Adrenal gland (tissue), 12 donors: Measurements from ENCODE around the gene GSTO2. TPM values are rescaled to one million over a fixed set of nuclear protein-coding genes. Genes with fewer than 3 reads are reported as not detected.
A peak's percentile ranks its signal among the peaks of the same experiment; 100 is the strongest.

Experiments
- DNase-seq, 7 donors: peaks; one replicate each; pipeline ENCODE4 v3.0.0-alpha.2; 2019 to 2020
- H3K27ac ChIP-seq, 5 donors: fragments of 200-600 bp; sonication (generic) in 4 of 5; 1 replicate in 3 of 5; 2 replicates in 2 of 5; pipeline versions ENCODE4 v1.5.1 to v1.8.0; 2016 to 2020; ENCODE audit warnings: mild to moderate bottlenecking in 1 of 5
- H3K27me3 ChIP-seq: fragments of 200-600 bp; 2 replicates; pipeline ENCODE4 v1.8.0; 2021
- H3K36me3 ChIP-seq, 2 donors: fragments of 200-600 bp; replicated peaks in 1 of 2; 1 replicate in 1 of 2; 2 replicates in 1 of 2; pipeline versions ENCODE4 v1.5.1 to v1.8.0; 2018 to 2022
- H3K4me1 ChIP-seq, 2 donors: fragments of 200-600 bp; replicated peaks in 1 of 2; 1 replicate in 1 of 2; 2 replicates in 1 of 2; pipeline versions ENCODE4 v1.5.1 to v1.8.0; 2018 to 2021
- H3K4me3 ChIP-seq, 4 donors: fragments of 200-600 bp; sonication (generic) in 3 of 4; one replicate each; pipeline ENCODE4 v1.5.1; 2016 to 2018
- H3K9me3 ChIP-seq, 3 donors: fragments of 200-600 bp; sonication (generic) in 1 of 3; replicated peaks in 1 of 3; 1 replicate in 2 of 3; 2 replicates in 1 of 3; pipeline versions ENCODE4 v1.5.1 to v1.8.0; 2016 to 2021
- CTCF ChIP-seq, 6 experiments: fragments of 450-650 bp in 4 of 6; fragments of 200-600 bp in 2 of 6; sonication (generic) in 1 of 6; IDR thresholded peaks; 1 replicate in 5 of 6; 2 replicates in 1 of 6; pipeline versions ENCODE4 v1.5.1 to v1.8.0; 2016 to 2021; ENCODE audit warnings: antibody characterized with exemption in 6 of 6, mild to moderate bottlenecking in 2 of 6, moderate library complexity in 1 of 6
- POLR2A ChIP-seq, 2 donors: fragments of 450-650 bp; IDR thresholded peaks; one replicate each; pipeline ENCODE4 v1.6.1; 2017; ENCODE audit warnings: antibody characterized with exemption in 2 of 2, mild to moderate bottlenecking in 2 of 2, moderate library complexity in 1 of 2
- WGBS, 4 donors: extraction: QIAGEN DNeasy Blood & Tissue Kit in 2 of 4; methylation state at CpG; one replicate each; pipeline versions ENCODE4 v1.1.5 to v1.1.7; 2013 to 2017; 5-methylcytosine and 5-hydroxymethylcytosine counted together
- intact Hi-C, 2 donors: fragments of 100-400 bp; cut with DNase I; formaldehyde crosslinking; loops; one replicate each; pipeline versions ENCODE4 v1.14.1 to v1.15.0; 2022 to 2023
- polyA plus RNA-seq, 3 donors: library from polyadenylated mRNA; stranded (reverse); fragments of 200-250 nt in 2 of 3; fragments of 350-450 nt in 1 of 3; fragmentation: Illumina TruSeq in 1 of 3; extraction: RNeasy Lipid Tissue Mini Kit (QIAGEN cat#74804) in 1 of 3; gene quantifications; one replicate each; pipeline ENCODE4 v1.2.3, GENCODE V29; 2013 to 2014
- total RNA-seq, 9 donors: library from RNA; depleted of rRNA in 4 of 9; stranded (reverse); fragments of >200 nt in 4 of 9; fragments of 120-200 nt in 1 of 9; fragmentation: NEBNext Ultra II Directional in 1 of 9; extraction: Animal tissue kit (Norgen Biotek cat#: 25700) in 1 of 9; gene quantifications; one replicate each; pipeline versions ENCODE4 v1.1.0 to v1.2.4, GENCODE V29; 2013 to 2023
- donor health status: healthy with polysubstance abuse.
- donor health status: Bipolar disorder and iron deficiency.
- donor health status: DM: yes; HTN: yes; CAD: no.
- donor health status: DM: no; HTN: no; CAD: no.
- donor health status: DM: no; HTN: no; CAD: no.
- donor health status: DM: yes; HTN: yes; CAD: no.

Gene GSTO2
- total and polyA plus RNA-seq, 12 donors, result 3.7 to 15.3 (median 7.3) TPM

GRCh38 chr10:104339469-104340110 lies 70.6 kb downstream of the GSTO2 start:
- H3K4me3 ChIP-seq, result peak overlapping the region in 3 of 4 donors; percentile 11 to 95 (median 78)
- WGBS, 4 donors, result 6 to 11% (median 7%) methylated on average over 11 of the region's 11 CpGs
- H3K9me3 ChIP-seq, result no peaks in the 10 kb centered on the region
- no peaks in the 10 kb centered on the region for H3K36me3 ChIP-seq
- H3K27me3 ChIP-seq, result no peaks in the 10 kb centered on the region
- intact Hi-C loops, result no loop called here
- peak; percentile 70 to 83 (median 80) for DNase-seq
- peak in 1 of 2 donors; percentile 69 for TF ChIP-seq POLR2A (IDR thresholded peaks at IDR 0.05)
- peak in 1 of 6 experiments; percentile 4 for TF ChIP-seq CTCF (IDR thresholded peaks at IDR 0.05)
- H3K27ac ChIP-seq, result peak overlapping the region; percentile 85 to 99 (median 98)
- H3K4me1 ChIP-seq, result peaks cover 24 to 43% of the 10 kb centered on the region in 2 donors

- 5 to 15% (median 9%) methylated on average over 4 of the region's 4 CpGs for WGBS, 4 donors
- Histone ChIP-seq H3K4me1 (peaks cover 24 to 41% of the 10 kb centered on the region in 2 donors), H3K9me3 (no peaks in the 10 kb centered on the region), H3K27me3 (no peaks in the 10 kb centered on the region), H3K4me3 (peak overlapping the region in 1 of 4 donors; percentile 95), H3K27ac (peak overlapping the region in 4 of 5 donors; percentile 96 to 99 (median 98)), H3K36me3 (no peaks in the 10 kb centered on the region)
- no peak for TF ChIP-seq CTCF (IDR thresholded peaks at IDR 0.05)
- TF ChIP-seq POLR2A (IDR thresholded peaks at IDR 0.05), result no peak
- intact Hi-C loops, result no loop called here
- DNase-seq, result no peak
Observed at GRCh38 chr10:104340111-104340526, 71.1 kb downstream of the GSTO2 start.

- Histone ChIP-seq H3K4me3 (no peak overlapping the region), H3K9me3 (no peaks in the 10 kb centered on the region), H3K27me3 (no peaks in the 10 kb centered on the region), H3K36me3 (no peaks in the 10 kb centered on the region), H3K4me1 (peaks cover 24 to 36% of the 10 kb centered on the region in 2 donors), H3K27ac (peak overlapping the region in 4 of 5 donors; percentile 96 to 99 (median 98))
- intact Hi-C loops, result no loop called here
- no peak for DNase-seq
- TF ChIP-seq CTCF (IDR thresholded peaks at IDR 0.05) (no peak), POLR2A (IDR thresholded peaks at IDR 0.05) (no peak)
- 71 to 77% (median 74%) methylated on average over 4 of the region's 4 CpGs for WGBS, 4 donors
Observed at GRCh38 chr10:104340641-104341040, 71.7 kb downstream of the GSTO2 start.

- TF ChIP-seq CTCF (IDR thresholded peaks at IDR 0.05), result no peak
- no peak for TF ChIP-seq POLR2A (IDR thresholded peaks at IDR 0.05)
- Histone ChIP-seq H3K9me3 (no peaks in the 10 kb centered on the region), H3K4me3 (no peak overlapping the region), H3K36me3 (no peaks in the 10 kb centered on the region), H3K27me3 (no peaks in the 10 kb centered on the region), H3K4me1 (peaks cover 22 to 24% of the 10 kb centered on the region in 2 donors), H3K27ac (peak overlapping the region in 4 of 5 donors; percentile 36 to 78 (median 58))
- DNase-seq, result peak in 5 of 7 donors; percentile 49 to 86 (median 75)
- intact Hi-C loops, result no loop called here
- WGBS, 4 donors, result 8 to 27% (median 22%) methylated on average over 3 of the region's 3 CpGs
Observed at GRCh38 chr10:104342941-104343411, 74.0 kb downstream of the GSTO2 start.
